Stromal cell of bone marrow (primary cell): ENCODE results near the gene ZMYND8.
A peak's percentile ranks its signal among the peaks of the same experiment; 100 is the strongest.

Experiments
- DNase-seq: peaks from one replicate; pipeline ENCODE4 v3.0.0-alpha.2; 2012; ENCODE audit warnings: low read depth

ZMYND8 gene

GRCh38 chr20:47332381-47333206 lies 23.9 kb downstream of the ZMYND8 start:
- DNase-seq: no peak

GRCh38 chr20:47330933-47331708 lies 25.4 kb downstream of the ZMYND8 start:
- DNase-seq: peak; percentile 61

- DNase-seq: no peak
These were observed 26.4 kb downstream of the ZMYND8 start for GRCh38 chr20:47330071-47330470.

GRCh38 chr20:47328129-47328528 lies 28.4 kb downstream of the ZMYND8 start:
- DNase-seq: no peak

GRCh38 chr20:47327711-47328110 lies 28.8 kb downstream of the ZMYND8 start:
- no peak for DNase-seq

- DNase-seq: no peak
These were observed 29.7 kb downstream of the ZMYND8 start for GRCh38 chr20:47326658-47327268.

- DNase-seq: no peak
These were observed 31.3 kb downstream of the ZMYND8 start for GRCh38 chr20:47325242-47325641.

- DNase-seq: no peak
These were observed 35.3 kb downstream of the ZMYND8 start for GRCh38 chr20:47320990-47321805.

GRCh38 chr20:47319517-47320252 lies 36.8 kb downstream of the ZMYND8 start:
- no peak for DNase-seq

- DNase-seq: no peak
These were observed 37.6 kb downstream of the ZMYND8 start for GRCh38 chr20:47318586-47319516.

GRCh38 chr20:47318027-47318585 lies 38.4 kb downstream of the ZMYND8 start:
- no peak for DNase-seq

- peak; percentile 86 for DNase-seq
These were observed 39.2 kb downstream of the ZMYND8 start for GRCh38 chr20:47317127-47317895.

- DNase-seq: no peak
These were observed 39.7 kb downstream of the ZMYND8 start for GRCh38 chr20:47316776-47317126.

- peak; percentile 88 for DNase-seq
These were observed 41.0 kb downstream of the ZMYND8 start for GRCh38 chr20:47315339-47316056.

- no peak for DNase-seq
These were observed 41.7 kb downstream of the ZMYND8 start for GRCh38 chr20:47314647-47315338.

- DNase-seq: no peak
These were observed 44.4 kb downstream of the ZMYND8 start for GRCh38 chr20:47311967-47312681.

GRCh38 chr20:47311211-47311610 lies 45.3 kb downstream of the ZMYND8 start:
- no peak for DNase-seq
